Measurements from ENCODE around the gene GGA3. TPM values are rescaled to one million over a fixed set of nuclear protein-coding genes. Genes with fewer than 3 reads are reported as not detected.
A peak's percentile ranks its signal among the peaks of the same experiment; 100 is the strongest.

Gene GGA3
- total and polyA plus RNA-seq, 5 donors from 2014 or later, result 8.0 to 92.6 (median 11.3) TPM

DNA sequence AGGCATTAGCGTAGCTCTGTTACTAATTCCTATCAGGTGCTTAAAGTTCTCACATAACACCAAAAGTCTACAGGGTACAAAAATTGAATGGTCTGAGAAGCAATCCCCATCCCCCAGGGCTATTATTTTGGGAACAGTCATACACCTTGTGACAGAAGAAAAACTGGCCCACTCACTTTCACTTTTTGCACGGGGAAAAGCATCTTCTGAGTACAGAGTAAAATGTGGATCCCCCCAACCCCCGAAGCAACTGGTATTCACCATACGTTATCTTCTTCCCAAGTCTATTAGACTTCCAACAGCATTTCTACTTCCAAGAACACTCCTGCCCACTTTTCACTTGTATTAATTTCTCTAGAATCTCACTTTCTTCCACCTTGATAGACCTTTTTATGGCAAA lies 11.8 kb downstream of the GGA3 start:
- Mint-ChIP-seq H3K4me3 (peak overlapping the region; percentile 58 to 89 (median 80)), H3K27ac (peak overlapping the region; percentile 90 to 100 (median 96)), H3K9me3 (no peaks in the 10 kb centered on the region), H3K4me1 (peaks cover 22 to 60% (median 40%) of the 10 kb centered on the region in 4 donors), H3K36me3 (peaks cover 11% of the 10 kb centered on the region), H3K27me3 (no peaks in the 10 kb centered on the region)
- ATAC-seq (ENCODE audit: low read depth in 2 of 2) (no peak), DNase-seq (no peak)
- H3K9me3 ChIP-seq (ENCODE audit: control insufficient read depth in 2 of 2, low read length in 2 of 2), result no peaks in the 10 kb centered on the region
- peaks cover 26% of the 10 kb centered on the region for H3K36me3 ChIP-seq (ENCODE audit: control insufficient read depth, insufficient read depth, low read length)
- peak overlapping the region; percentile 73 for H3K4me3 ChIP-seq (ENCODE audit: low read depth, low read length)
- no peaks in the 10 kb centered on the region for H3K27me3 ChIP-seq (ENCODE audit: control insufficient read depth, insufficient read depth, low read length)
- H3K4me1 ChIP-seq (ENCODE audit: control insufficient read depth, insufficient read depth, low read length, poor library complexity, severe bottlenecking), result peaks cover 23% of the 10 kb centered on the region
- H3K27ac ChIP-seq (ENCODE audit: insufficient read depth, low read length, poor library complexity, severe bottlenecking), result peak overlapping the region; percentile 69

DNA sequence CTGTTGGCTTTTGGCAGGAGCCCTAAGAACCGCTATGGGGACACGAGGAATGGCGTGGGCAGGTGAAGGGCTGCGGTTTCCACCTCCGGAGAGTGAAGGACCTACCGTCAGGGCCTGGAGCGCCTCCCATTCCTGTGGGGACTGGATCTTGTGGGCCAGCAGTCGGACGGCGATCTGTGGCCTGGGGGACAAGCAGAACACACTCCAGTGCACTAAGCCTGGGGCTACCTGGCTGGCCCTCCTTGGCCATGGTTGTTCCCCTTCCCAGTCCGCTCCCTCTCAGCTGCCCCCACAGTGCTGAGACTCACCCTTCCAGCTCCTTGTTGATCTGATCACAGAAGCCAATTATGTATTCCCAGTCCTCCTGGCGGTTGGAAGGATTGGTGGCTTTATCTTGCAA lies 15.0 kb downstream of the GGA3 start:
- no peaks in the 10 kb centered on the region for H3K27me3 Mint-ChIP-seq
- peaks cover 28% of the 10 kb centered on the region for H3K36me3 Mint-ChIP-seq
- peak overlapping the region in 1 of 3 donors; percentile 83 for H3K27ac Mint-ChIP-seq
- no peak for DNase-seq
- H3K9me3 ChIP-seq (ENCODE audit: control insufficient read depth in 2 of 2, low read length in 2 of 2), result no peaks in the 10 kb centered on the region
- H3K4me1 ChIP-seq (ENCODE audit: control insufficient read depth, insufficient read depth, low read length, poor library complexity, severe bottlenecking), result peaks cover 29% of the 10 kb centered on the region
- H3K4me3 ChIP-seq (ENCODE audit: low read depth, low read length), result no peak overlapping the region
- H3K36me3 ChIP-seq (ENCODE audit: control insufficient read depth, insufficient read depth, low read length), result peaks cover 58% of the 10 kb centered on the region
- H3K4me3 Mint-ChIP-seq, result no peak overlapping the region
- H3K4me1 Mint-ChIP-seq, result peaks cover 16 to 46% (median 23%) of the 10 kb centered on the region in 4 donors
- H3K27me3 ChIP-seq (ENCODE audit: control insufficient read depth, insufficient read depth, low read length), result no peaks in the 10 kb centered on the region
- H3K27ac ChIP-seq (ENCODE audit: insufficient read depth, low read length, poor library complexity, severe bottlenecking), result no peak overlapping the region
- no peaks in the 10 kb centered on the region for H3K9me3 Mint-ChIP-seq
- no peak for ATAC-seq (ENCODE audit: low read depth in 2 of 2)

DNA sequence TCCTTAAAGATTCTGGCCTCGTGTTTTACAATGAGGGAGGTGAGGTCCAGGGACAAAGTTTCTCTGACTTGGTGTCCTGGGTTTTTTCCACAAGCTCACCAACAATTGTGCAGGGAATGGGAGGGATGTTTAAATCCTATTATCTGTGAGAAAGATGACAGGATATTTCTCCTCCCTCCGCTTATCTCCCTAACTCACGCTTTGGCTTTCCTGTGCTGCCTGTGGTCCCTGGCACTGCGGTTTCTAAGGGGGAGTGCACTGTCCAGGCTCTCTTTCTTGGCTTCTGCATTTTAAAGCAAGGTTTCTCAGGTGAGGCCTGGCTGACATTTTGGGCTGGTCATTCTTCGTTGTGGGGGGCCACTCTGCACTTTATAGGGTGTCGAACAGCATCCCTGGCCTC lies 16.4 kb downstream of the GGA3 start:
- H3K27ac ChIP-seq (ENCODE audit: insufficient read depth, low read length, poor library complexity, severe bottlenecking), result no peak overlapping the region
- peaks cover 17% of the 10 kb centered on the region for H3K4me1 ChIP-seq (ENCODE audit: control insufficient read depth, insufficient read depth, low read length, poor library complexity, severe bottlenecking)
- ATAC-seq (ENCODE audit: low read depth in 2 of 2) (no peak), DNase-seq (no peak)
- Mint-ChIP-seq H3K36me3 (peaks cover 29% of the 10 kb centered on the region), H3K4me3 (no peak overlapping the region), H3K9me3 (no peaks in the 10 kb centered on the region), H3K4me1 (peaks cover 12 to 36% (median 13%) of the 10 kb centered on the region in 4 donors), H3K27me3 (no peaks in the 10 kb centered on the region), H3K27ac (no peak overlapping the region)
- H3K9me3 ChIP-seq (ENCODE audit: control insufficient read depth in 2 of 2, low read length in 2 of 2), result no peaks in the 10 kb centered on the region
- H3K36me3 ChIP-seq (ENCODE audit: control insufficient read depth, insufficient read depth, low read length), result peaks cover 70% of the 10 kb centered on the region
- no peaks in the 10 kb centered on the region for H3K27me3 ChIP-seq (ENCODE audit: control insufficient read depth, insufficient read depth, low read length)
- no peak overlapping the region for H3K4me3 ChIP-seq (ENCODE audit: low read depth, low read length)

DNA sequence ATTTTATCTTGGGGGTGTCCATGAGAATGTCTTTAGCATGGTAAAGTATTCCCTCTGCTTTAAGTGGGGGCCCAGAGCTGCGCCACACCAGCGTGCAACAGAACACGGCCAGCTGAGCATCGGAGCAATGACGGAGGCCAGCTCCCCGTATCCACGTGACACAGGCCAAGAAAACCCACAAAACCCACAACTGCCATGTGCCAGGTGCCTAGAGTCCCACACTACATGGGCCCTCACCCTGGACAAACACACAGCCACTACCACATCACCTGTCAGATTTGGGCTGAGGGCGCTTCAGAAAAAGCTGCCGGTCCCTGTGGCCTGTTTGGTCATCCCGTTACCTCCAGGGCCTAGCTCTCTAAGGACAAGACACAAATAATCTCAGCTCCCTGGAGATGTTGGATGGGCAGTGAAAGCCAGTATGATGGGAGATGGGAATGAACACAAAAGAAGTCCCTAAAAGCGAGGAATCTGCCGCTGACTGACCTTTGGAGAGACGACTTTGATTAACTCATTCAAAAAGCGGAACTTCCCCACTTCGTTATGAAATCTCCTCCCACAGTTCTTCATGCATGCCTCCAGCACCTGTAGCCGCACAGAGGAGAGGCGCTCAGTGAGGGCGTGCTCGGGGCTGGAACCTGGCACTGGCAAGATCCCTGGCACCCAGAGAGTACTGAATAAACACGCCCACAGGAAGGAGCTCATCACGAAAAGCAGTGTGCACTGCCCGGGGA lies 17.1 kb downstream of the GGA3 start:
- Histone ChIP-seq H3K36me3 (ENCODE audit: control insufficient read depth, insufficient read depth, low read length) (peaks cover 73% of the 10 kb centered on the region), H3K27ac (ENCODE audit: insufficient read depth, low read length, poor library complexity, severe bottlenecking) (no peak overlapping the region), H3K4me1 (ENCODE audit: control insufficient read depth, insufficient read depth, low read length, poor library complexity, severe bottlenecking) (peaks cover 10% of the 10 kb centered on the region), H3K4me3 (ENCODE audit: low read depth, low read length) (no peak overlapping the region), H3K9me3 (ENCODE audit: control insufficient read depth in 2 of 2, low read length in 2 of 2) (no peaks in the 10 kb centered on the region), H3K27me3 (ENCODE audit: control insufficient read depth, insufficient read depth, low read length) (no peaks in the 10 kb centered on the region)
- DNase-seq (peak in 1 of 3 donors; percentile 38), ATAC-seq (ENCODE audit: low read depth in 2 of 2) (peak in 1 of 2 donors; percentile 19)
- Mint-ChIP-seq H3K4me1 (peaks cover 4 to 28% (median 6%) of the 10 kb centered on the region in 4 donors), H3K36me3 (peaks cover 29% of the 10 kb centered on the region), H3K27ac (peak overlapping the region in 1 of 3 donors; percentile 74), H3K27me3 (no peaks in the 10 kb centered on the region), H3K9me3 (no peaks in the 10 kb centered on the region), H3K4me3 (no peak overlapping the region)

DNA sequence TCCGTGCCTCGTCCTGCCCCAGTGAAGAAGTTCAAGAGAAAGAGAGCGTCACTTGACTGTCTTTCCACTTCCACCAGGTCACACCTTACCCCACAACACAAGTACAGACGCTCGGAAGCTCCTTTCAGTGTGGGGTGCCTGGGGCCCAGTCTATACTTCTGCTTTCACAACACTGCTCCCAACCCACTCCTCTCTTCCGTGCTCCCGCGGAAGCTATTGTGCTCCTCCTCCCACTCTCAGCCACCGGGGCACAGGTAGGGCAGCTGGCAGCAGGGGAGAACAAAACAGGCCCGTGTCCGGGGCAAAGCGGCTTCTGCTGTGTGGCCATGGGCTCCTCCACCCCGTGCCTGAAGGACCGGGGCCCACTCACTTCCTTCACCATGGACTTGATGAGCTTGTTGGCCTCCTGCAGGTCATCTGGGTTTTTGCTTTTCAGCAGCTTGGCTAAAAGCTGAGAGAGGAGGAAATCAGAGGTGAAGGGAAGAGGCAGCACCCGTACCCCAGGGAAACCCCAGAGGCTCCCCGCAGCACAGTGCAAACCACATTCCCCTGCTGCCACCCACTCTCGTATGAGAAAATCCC lies 18.9 kb downstream of the GGA3 start:
- H3K4me3 Mint-ChIP-seq, result peak overlapping the region in 2 of 4 donors; percentile 52 to 63
- H3K36me3 Mint-ChIP-seq, result peaks cover 33% of the 10 kb centered on the region
- Histone ChIP-seq H3K27me3 (ENCODE audit: control insufficient read depth, insufficient read depth, low read length) (no peaks in the 10 kb centered on the region), H3K36me3 (ENCODE audit: control insufficient read depth, insufficient read depth, low read length) (peaks cover 79% of the 10 kb centered on the region), H3K9me3 (ENCODE audit: control insufficient read depth in 2 of 2, low read length in 2 of 2) (no peaks in the 10 kb centered on the region), H3K27ac (ENCODE audit: insufficient read depth, low read length, poor library complexity, severe bottlenecking) (peak overlapping the region; percentile 53), H3K4me1 (ENCODE audit: control insufficient read depth, insufficient read depth, low read length, poor library complexity, severe bottlenecking) (peaks cover 7% of the 10 kb centered on the region), H3K4me3 (ENCODE audit: low read depth, low read length) (no peak overlapping the region)
- no peaks in the 10 kb centered on the region for H3K27me3 Mint-ChIP-seq
- peak overlapping the region; percentile 68 to 83 (median 78) for H3K27ac Mint-ChIP-seq
- DNase-seq, result peak in 2 of 3 donors; percentile 22 to 37
- H3K9me3 Mint-ChIP-seq, result no peaks in the 10 kb centered on the region
- peaks cover 6 to 31% (median 9%) of the 10 kb centered on the region in 4 donors for H3K4me1 Mint-ChIP-seq
- peak; percentile 25 to 26 for ATAC-seq (ENCODE audit: low read depth in 2 of 2)

DNA sequence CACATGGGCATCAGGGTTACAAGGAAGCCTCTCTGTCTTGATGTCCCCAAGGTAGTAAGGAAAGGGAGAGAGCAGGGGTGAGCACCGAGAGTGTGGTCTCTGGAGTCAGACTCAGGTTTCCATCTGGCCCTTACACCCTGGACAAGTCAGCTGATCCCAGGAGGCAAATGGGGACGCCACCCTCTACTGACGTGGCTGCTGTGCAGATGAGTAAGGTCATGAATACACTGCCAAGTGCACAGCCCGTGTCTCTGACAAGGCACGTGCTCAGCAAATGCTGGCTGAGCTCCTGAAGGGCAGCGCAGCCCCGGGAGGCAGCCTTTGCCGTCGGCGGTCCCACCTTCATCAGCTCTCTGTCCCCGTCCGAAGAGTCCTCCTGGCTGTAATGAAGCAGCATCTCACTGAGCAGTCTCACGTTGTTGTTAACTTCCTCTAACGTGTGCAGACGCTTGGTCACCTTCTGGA lies 19.4 kb downstream of the GGA3 start:
- no peak overlapping the region for H3K27ac ChIP-seq (ENCODE audit: insufficient read depth, low read length, poor library complexity, severe bottlenecking)
- H3K4me3 ChIP-seq (ENCODE audit: low read depth, low read length), result no peak overlapping the region
- Mint-ChIP-seq H3K36me3 (peaks cover 36% of the 10 kb centered on the region), H3K4me3 (peak overlapping the region in 2 of 4 donors; percentile 52 to 63), H3K27ac (peak overlapping the region; percentile 68 to 83 (median 78)), H3K4me1 (peaks cover 6 to 31% (median 9%) of the 10 kb centered on the region in 4 donors), H3K9me3 (no peaks in the 10 kb centered on the region), H3K27me3 (no peaks in the 10 kb centered on the region)
- H3K36me3 ChIP-seq (ENCODE audit: control insufficient read depth, insufficient read depth, low read length), result peaks cover 82% of the 10 kb centered on the region
- H3K9me3 ChIP-seq (ENCODE audit: control insufficient read depth in 2 of 2, low read length in 2 of 2), result no peaks in the 10 kb centered on the region
- H3K4me1 ChIP-seq (ENCODE audit: control insufficient read depth, insufficient read depth, low read length, poor library complexity, severe bottlenecking), result peaks cover 7% of the 10 kb centered on the region
- ATAC-seq (ENCODE audit: low read depth in 2 of 2), result no peak
- H3K27me3 ChIP-seq (ENCODE audit: control insufficient read depth, insufficient read depth, low read length), result no peaks in the 10 kb centered on the region
- no peak for DNase-seq

DNA sequence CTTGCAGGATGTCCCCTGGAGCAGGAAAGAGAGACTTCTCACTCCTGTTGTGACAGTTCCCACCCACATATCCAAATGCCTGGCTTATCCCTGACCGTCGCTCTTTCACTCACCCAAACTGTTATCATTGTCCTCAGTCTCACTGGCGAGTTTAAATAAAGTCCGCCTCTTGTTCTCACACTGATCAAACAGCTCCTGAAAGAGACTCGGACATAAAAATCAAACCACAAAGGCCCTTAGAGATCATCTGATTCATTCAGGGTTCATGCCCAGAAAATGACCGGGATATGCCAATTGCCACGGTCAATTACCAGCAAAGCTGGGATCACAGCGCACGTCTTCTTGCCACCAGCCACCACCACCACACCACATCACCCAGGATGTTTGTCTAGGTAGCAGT lies 19.9 kb downstream of the GGA3 start:
- no peaks in the 10 kb centered on the region for H3K27me3 ChIP-seq (ENCODE audit: control insufficient read depth, insufficient read depth, low read length)
- Mint-ChIP-seq H3K9me3 (no peaks in the 10 kb centered on the region), H3K27ac (peak overlapping the region in 2 of 3 donors; percentile 68 to 78), H3K27me3 (no peaks in the 10 kb centered on the region), H3K4me3 (no peak overlapping the region), H3K36me3 (peaks cover 34% of the 10 kb centered on the region), H3K4me1 (peaks cover under 1 to 26% (median 7%) of the 10 kb centered on the region in 4 donors)
- no peak overlapping the region for H3K27ac ChIP-seq (ENCODE audit: insufficient read depth, low read length, poor library complexity, severe bottlenecking)
- H3K36me3 ChIP-seq (ENCODE audit: control insufficient read depth, insufficient read depth, low read length), result peaks cover 85% of the 10 kb centered on the region
- H3K4me1 ChIP-seq (ENCODE audit: control insufficient read depth, insufficient read depth, low read length, poor library complexity, severe bottlenecking), result peaks cover 7% of the 10 kb centered on the region
- ATAC-seq (ENCODE audit: low read depth in 2 of 2) (no peak), DNase-seq (no peak)
- no peaks in the 10 kb centered on the region for H3K9me3 ChIP-seq (ENCODE audit: control insufficient read depth in 2 of 2, low read length in 2 of 2)
- no peak overlapping the region for H3K4me3 ChIP-seq (ENCODE audit: low read depth, low read length)
